GM19023 (cell line): Measurements from ENCODE around the gene FBXO31.

Experiments used
- ATAC-seq: cut with Tn5 transposase; IDR thresholded peaks from one replicate; pipeline ENCODE4 v1.9.1; 2021; ENCODE audit warnings: mild to moderate bottlenecking, moderate library complexity; ENCODE audit not compliant: unreplicated experiment

Gene FBXO31, protein sequence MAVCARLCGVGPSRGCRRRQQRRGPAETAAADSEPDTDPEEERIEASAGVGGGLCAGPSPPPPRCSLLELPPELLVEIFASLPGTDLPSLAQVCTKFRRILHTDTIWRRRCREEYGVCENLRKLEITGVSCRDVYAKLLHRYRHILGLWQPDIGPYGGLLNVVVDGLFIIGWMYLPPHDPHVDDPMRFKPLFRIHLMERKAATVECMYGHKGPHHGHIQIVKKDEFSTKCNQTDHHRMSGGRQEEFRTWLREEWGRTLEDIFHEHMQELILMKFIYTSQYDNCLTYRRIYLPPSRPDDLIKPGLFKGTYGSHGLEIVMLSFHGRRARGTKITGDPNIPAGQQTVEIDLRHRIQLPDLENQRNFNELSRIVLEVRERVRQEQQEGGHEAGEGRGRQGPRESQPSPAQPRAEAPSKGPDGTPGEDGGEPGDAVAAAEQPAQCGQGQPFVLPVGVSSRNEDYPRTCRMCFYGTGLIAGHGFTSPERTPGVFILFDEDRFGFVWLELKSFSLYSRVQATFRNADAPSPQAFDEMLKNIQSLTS

DNA sequence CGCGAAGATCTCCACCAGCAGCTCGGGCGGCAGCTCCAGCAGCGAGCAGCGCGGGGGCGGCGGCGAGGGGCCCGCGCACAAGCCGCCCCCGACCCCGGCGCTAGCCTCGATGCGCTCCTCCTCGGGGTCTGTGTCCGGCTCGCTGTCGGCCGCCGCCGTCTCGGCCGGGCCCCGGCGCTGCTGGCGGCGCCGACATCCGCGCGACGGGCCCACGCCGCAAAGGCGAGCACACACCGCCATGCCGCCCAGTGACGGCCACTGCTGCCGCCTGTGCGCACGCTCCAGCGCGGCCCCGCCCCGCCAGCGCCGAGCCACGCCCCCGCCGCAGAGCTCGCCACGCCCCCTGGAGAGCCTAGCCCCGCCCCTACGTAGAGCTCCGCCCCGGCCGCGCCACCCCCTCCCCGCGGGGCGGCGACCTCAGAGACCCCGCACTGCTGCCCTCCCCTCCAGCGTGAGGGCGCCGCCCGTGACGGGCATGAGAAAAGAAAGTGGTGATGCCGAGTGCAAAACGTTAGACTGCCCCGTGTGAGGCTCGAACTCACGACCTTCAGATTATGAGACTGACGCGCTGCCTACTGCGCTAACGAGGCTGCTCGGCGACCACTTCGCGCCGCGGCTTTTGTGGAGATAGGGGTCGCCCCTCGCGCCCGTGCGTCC is at the start of gene FBXO31:
Gene FBXO31, minus strand, starts transcription at position 272 of the 657 bp plus-strand sequence. Its CDS starts 32 bp downstream, at position 240.
- ATAC-seq, result peak; percentile 49

DNA sequence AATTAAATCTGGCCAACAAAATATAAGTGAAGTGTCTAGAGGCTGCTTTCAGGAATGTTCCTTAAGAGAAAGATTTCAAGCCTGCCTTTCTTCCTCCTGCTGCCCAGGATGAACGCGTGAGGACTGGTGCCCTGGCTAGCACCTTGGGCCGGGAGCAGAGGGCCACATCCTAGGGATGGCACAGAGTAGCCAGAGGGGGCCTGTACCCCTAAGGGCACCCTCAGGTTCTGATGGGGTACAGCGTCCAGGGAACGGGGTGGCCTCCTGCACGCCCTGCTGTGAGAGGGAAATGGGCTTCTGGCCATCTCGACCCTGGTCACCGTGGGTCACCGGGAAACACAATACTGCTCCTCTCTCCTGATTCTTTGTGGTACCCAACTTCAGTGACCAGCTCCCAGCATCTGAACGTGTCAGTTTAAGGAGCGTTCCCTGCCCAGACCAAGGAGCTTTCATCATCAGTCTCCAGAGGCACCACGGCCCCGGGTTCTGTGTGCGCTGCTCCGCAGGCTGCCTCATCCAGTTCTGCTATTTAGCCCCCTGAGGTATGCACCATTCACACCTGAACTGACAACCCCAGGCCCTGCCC is 48.8 kb upstream of the FBXO31 start:
- ATAC-seq, result no peak

- ATAC-seq, result no peak
These were observed 48.4 kb upstream of the FBXO31 start for GRCh38 chr16:87431926-87432325.

- no peak for ATAC-seq
These were observed 43.0 kb upstream of the FBXO31 start for GRCh38 chr16:87426423-87427215.

DNA sequence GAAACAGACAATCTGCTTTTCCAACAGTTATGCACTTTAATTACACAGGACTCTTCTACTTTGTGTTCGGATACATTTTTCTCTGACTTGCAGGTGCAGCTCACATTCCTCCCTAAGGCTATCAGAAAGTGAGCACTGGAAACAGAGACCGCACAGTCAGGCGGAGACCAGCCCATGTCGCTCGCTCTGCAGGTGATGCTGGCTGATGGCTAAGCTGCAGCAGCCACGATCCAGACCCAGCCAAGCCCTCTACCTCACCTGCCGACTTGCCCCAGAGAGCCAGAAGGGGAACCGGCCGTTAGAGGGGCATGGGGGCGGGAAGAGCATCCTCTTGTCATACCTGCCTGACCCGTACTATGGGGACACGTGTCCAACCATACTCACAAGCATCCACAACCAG is 42.4 kb upstream of the FBXO31 start:
- no peak for ATAC-seq

DNA sequence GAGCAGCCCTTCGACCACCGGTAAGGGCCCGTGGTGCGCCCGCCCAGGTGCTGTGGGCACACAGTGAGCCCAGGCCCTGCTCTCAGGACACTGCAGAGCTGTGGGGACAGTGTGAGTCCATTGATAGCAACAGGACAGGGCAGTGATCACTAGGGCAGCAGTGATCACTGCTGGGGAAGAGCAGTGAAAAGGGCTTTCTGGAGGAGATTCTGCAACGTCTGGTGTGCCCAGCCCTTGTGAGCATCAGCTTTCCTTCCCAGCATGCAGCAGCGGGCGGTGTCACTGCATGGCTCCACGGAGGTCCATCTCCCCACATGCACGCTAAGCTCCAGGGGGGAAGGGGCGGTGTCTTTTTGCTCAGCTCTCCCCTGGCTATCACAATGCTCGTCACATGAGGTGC is 40.7 kb upstream of the FBXO31 start:
- no peak for ATAC-seq

- no peak for ATAC-seq
These were observed 39.9 kb upstream of the FBXO31 start for GRCh38 chr16:87423429-87423828.

- no peak for ATAC-seq
These were observed 38.5 kb upstream of the FBXO31 start for GRCh38 chr16:87422106-87422505.

DNA sequence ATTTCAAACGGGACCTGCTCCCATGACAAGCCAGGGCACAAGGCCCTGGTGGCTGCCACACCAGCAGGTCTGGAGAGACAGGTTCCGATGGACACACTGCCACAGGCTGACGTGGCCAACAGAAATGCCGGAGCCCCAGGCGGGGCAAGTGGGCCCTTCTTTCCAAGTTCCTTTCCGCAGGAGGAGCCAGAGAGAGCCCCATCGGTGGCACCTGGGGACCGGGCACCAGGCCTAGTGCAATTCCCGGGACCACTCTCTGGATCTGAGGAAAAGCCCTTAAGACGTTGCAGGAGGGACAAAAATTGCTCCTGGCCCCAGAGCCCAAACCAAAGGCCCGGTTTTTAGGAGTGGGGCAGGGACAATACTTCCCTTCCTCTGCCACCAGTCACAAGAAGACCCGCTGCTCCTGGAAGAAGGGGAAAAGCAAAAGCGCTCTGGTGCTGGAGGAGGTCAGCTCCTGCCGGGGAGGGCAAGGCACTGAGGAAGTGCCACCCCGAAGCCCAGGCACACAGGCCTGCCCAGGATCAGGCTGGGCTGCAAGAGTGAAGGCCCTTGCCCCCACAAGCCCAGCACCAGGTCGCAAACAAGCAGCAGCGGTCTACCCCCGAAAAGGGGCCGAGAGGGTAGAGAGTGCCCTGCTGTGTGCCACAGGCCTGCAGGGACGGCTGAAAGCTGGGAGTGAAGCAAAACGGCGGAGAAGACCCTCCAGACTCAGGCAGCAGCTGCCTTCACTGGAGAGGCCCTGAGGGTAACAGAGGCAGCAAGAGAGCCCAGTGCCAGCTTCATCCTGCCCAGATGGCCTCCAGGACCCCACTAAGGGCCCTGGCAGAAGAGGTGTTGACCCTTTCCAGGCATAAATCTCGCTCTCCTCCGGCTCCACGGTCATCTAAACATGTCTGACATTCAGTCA is 37.7 kb upstream of the FBXO31 start:
- ATAC-seq, result no peak

DNA sequence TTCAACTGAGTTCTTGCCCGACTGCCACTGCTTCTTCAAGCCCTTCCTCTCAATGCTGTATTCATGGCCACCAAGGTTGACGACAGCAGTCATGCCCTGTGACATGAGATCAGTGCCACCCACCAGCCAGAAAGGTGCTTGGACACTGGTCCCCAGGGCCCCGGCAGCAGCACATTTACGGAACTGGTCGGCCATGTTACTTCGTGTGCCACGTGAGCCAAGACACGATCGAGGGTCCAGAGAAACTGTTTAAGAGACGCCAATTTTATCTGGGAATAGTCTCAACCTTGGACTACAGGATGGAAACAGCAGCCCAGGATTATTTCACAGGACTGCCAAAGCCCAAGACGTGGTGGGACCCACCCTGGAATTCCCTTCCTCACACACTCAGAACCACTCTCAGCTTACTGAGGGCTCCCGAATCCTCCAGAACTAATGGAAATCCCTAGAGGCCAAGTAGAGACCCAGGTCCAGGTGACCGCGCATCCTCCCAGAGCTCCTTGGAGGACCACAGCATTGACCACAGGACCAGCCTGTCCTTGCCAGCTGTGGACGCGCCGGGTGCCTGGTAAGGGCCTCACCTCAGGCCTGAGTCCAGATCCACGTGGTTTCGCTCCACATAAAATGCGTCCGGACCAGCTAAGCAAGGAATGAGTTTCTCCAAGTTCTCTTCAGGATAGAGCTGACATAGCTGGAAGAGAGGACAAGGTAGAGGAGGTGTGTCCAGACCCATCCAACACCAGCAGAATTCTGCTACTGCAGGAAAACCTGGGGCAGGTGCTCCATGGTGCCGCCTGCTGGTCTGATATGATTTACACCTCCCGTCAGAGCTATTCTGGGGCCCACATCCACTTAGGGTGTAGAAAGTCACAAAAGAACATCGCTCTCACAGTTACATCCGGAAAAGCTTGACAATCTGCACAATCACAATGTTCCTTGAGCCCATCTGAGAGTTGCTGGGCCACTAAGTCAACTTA is 36.7 kb upstream of the FBXO31 start:
- no peak for ATAC-seq

DNA sequence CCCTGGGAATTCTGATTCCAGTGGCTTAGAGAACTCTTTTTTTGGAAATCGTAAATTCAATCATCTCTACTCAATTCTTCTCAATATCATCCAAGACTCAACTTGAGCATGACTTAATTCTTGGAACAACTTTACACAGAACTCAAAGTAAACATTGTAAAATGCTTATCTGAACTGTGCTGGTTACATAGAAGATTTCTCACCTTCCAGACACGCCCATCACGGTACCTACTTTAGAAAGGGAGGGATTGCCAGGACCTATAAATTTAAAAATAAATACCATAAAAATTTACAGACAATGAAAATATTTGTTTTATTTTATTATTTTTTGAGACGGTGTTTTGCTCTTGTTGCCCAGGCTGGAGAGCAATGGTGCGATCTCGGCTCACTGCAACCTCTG is 35.1 kb upstream of the FBXO31 start:
- no peak for ATAC-seq

GRCh38 chr16:87418216-87418615 is 34.6 kb upstream of the FBXO31 start:
- ATAC-seq, result no peak

DNA sequence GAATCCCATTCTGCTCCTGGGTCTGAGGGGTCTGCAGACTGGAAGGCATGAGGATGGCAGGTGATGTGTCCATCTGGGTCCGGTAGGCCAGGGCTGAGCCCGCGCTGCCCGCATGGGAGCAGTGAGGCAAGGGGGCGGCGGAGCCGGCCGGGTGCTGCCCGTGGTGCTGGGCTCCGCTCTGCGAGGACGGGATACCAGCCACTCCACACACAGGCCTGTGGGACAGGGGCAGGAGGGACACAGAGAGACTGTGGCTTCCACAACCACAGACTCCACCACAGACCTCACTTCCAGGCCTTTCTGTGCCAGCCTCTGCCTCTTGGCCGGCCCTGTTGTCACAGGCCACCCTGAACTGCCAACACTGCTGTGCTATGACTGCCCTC is 33.9 kb upstream of the FBXO31 start:
- ATAC-seq, result no peak

DNA sequence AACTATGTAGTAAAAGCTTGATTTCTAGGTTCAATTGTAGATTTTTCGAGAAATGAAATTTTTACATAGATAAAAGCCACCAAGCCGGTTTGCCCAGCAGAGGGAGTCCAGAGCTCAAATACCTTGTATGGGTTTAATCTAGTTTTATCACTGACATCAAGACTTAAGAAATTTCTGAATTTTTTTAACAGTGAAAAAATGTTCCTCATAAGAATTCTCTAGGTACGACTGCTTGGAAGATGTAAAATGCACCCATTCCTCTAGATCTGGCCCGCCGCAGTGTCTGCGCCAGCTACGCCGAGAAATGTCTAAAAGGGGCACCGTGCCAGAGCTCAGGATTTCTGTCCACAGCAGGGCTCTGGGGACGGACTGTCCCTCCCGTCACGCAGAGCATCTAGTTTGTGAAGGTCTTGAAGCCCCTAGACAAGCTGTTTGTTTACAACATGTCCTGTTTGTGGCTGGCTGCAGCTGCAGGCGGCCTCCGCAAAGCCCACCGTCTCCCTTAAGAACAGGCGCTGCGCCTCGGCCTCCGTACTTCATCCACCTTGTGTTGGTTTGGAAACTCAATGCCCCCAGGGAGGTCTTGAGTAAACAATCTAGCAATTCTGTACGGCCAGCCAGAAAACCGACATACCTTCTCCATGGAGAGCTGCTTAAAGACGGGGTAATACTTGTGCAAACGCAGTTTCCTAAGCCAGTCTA is 33.4 kb upstream of the FBXO31 start:
- no peak for ATAC-seq

- ATAC-seq, result no peak
These were observed 31.9 kb upstream of the FBXO31 start for GRCh38 chr16:87415441-87415840.

DNA sequence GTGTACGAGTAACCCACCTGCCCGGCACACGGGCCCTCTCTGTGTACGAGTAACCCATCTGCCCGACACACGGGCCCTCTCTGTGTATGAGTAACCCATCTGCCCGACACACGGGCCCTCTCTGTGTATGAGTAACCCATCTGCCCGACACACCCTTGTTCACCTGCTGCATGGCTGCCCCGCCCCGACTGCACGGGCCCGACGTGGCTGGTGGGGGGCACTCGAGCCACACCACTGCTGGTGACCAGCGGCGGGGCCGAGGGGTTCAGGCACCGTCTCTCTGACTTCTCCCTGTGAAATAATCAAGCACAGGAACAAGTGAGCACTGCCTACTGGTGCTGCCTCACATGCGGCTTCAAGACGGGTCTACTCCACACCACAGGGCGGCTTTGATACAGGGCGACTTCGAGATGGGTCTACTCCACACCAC is 30.7 kb upstream of the FBXO31 start:
- no peak for ATAC-seq

GRCh38 chr16:87412996-87413421 is 29.4 kb upstream of the FBXO31 start:
- ATAC-seq, result no peak

GRCh38 chr16:87412371-87412995 is 28.9 kb upstream of the FBXO31 start:
- no peak for ATAC-seq
